A549 (cell line): ENCODE measurements around the gene NSUN7.

Experiments used
- CTCF ChIP-seq: fragments of >200 bp; sonication (Bioruptor Twin); formaldehyde crosslinking; IDR thresholded peaks from 3 replicates; pipeline ENCODE4 v1.5.1; 2016
- EHMT2 ChIP-seq: fragments of 200-600 bp; sonication (generic); IDR thresholded peaks from 2 replicates; pipeline ENCODE4 v1.6.1; 2016; ENCODE audit warnings: antibody characterized with exemption, low read depth, mild to moderate bottlenecking, moderate library complexity
- ELK1 ChIP-seq: fragments of 150-350 bp; IDR thresholded peaks from 2 replicates; pipeline ENCODE4 v1.6.1; 2014; ENCODE audit warnings: low read depth, mild to moderate bottlenecking, low read length
- EP300 ChIP-seq, 2 experiments: fragments of >200 bp; sonication (Bioruptor Twin); formaldehyde crosslinking; IDR thresholded peaks; 2 replicates in 1 of 2; 3 replicates in 1 of 2; pipeline ENCODE4 v1.6.1; 2016 to 2017
- ESRRA ChIP-seq: fragments of 150-350 bp; IDR thresholded peaks from 2 replicates; pipeline ENCODE4 v1.6.1; 2014; ENCODE audit warnings: mild to moderate bottlenecking, low read length, borderline replicate concordance
- FOSL2 ChIP-seq, 2 experiments: fragments of 450-650 bp in 1 of 2; fragments of >200 bp in 1 of 2; sonication (Bioruptor Twin) in 1 of 2; formaldehyde crosslinking; IDR thresholded peaks; 2 replicates each; pipeline versions ENCODE4 v1.5.0 to v1.6.1; 2016 to 2020; ENCODE audit warnings: mild to moderate bottlenecking in 1 of 2, moderate library complexity in 1 of 2
- HOXA7 ChIP-seq: fragments of 250-450 bp; sonication (Bioruptor Pico); IDR thresholded peaks from 2 replicates; pipeline ENCODE4 v1.5.0; 2020; ENCODE audit warnings: mild to moderate bottlenecking, moderate library complexity
- JUNB ChIP-seq: fragments of >200 bp; sonication (Bioruptor Twin); formaldehyde crosslinking; IDR thresholded peaks from 2 replicates; pipeline ENCODE4 v1.6.1; 2016
- MAZ ChIP-seq: fragments of 150-350 bp; IDR thresholded peaks from 2 replicates; pipeline ENCODE4 v1.6.1; 2014; ENCODE audit warnings: antibody characterized with exemption, low read depth, low read length, borderline replicate concordance
- POLR2AphosphoS2 ChIP-seq: conservative IDR thresholded peaks from 2 replicates; pipeline ENCODE4 v1.6.1; 2012; ENCODE audit warnings: low read length, improper control_type of control experiment, inconsistent platforms
- RARB ChIP-seq: fragments of 250-450 bp; sonication (Bioruptor Pico); IDR thresholded peaks from 2 replicates; pipeline ENCODE4 v1.8.0; 2021; ENCODE audit warnings: mild to moderate bottlenecking, moderate library complexity
- REST ChIP-seq: fragments of 200-600 bp; sonication (generic); IDR thresholded peaks from 2 replicates; pipeline ENCODE4 v1.6.1; 2016; ENCODE audit warnings: antibody characterized with exemption, mild to moderate bottlenecking, moderate library complexity
- TP53 ChIP-seq: fragments of 250-450 bp; sonication (Bioruptor Pico); IDR thresholded peaks from 2 replicates; pipeline ENCODE4 v1.5.0; 2021; ENCODE audit warnings: mild to moderate bottlenecking, moderate library complexity
- USF2 ChIP-seq: fragments of 450-650 bp; IDR thresholded peaks from 2 replicates; pipeline ENCODE4 v1.6.1; 2014; ENCODE audit warnings: antibody characterized with exemption

GRCh38 chr4:40812386-40812785 lies 62.6 kb downstream of the NSUN7 start:
- TF ChIP-seq USF2 = no peak
- TF ChIP-seq TP53 (CRISPR knock-in tag) = no peak
- no peak for TF ChIP-seq CTCF
- TF ChIP-seq MAZ = no peak
- TF ChIP-seq REST = no peak
- TF ChIP-seq ELK1 = no peak
- no peak for TF ChIP-seq HOXA7 (CRISPR knock-in tag)
- no peak for TF ChIP-seq EHMT2
- no peak for TF ChIP-seq ESRRA
- no peak for TF ChIP-seq FOSL2 (IDR thresholded peaks at IDR 0.05)
- no peak for TF ChIP-seq FOSL2 (CRISPR knock-in tag; IDR thresholded peaks at IDR 0.05)
- TF ChIP-seq JUNB = no peak
- no peak for TF ChIP-seq RARB (CRISPR knock-in tag)
- TF ChIP-seq POLR2AphosphoS2 = no peak
- no peak for TF ChIP-seq EP300 (IDR thresholded peaks at IDR 0.05)
